ENCODE data around the gene PRODH2. TPM values are rescaled to one million over a fixed set of nuclear protein-coding genes. Genes with fewer than 3 reads are reported as not detected.

The PRODH2 gene
- total and polyA plus RNA-seq, 4 donors, result 56.4 to 156 (median 114) TPM

GRCh38 chr19:35846038-35846668, 33.5 kb upstream of the PRODH2 start:
- WGBS, result 6% methylated on average over 26 of the region's 26 CpGs
- peaks cover 0 to 6% (median 5%) of the 10 kb centered on the region in 4 donors for H3K4me1 ChIP-seq (ENCODE audit: control insufficient read depth in 4 of 4, insufficient read depth in 4 of 4, low read length in 3 of 4)
- no peak for DNase-seq (ENCODE audit: low spot score)
- no peaks in the 10 kb centered on the region for H3K9me3 ChIP-seq (ENCODE audit: control insufficient read depth in 4 of 4, low read length in 3 of 4)
- no peak overlapping the region for H3K9ac ChIP-seq (ENCODE audit: low read depth in 1 of 2, low read length in 2 of 2)
- H3K4me3 ChIP-seq (ENCODE audit: low read depth in 1 of 3, low read length in 3 of 3), result no peak overlapping the region
- H3K27ac ChIP-seq (ENCODE audit: low read depth in 1 of 2, low read length in 2 of 2), result no peak overlapping the region
- TF ChIP-seq RAD21 (IDR thresholded peaks at IDR 0.05) (no peak), HNF4A (conservative IDR thresholded peaks at IDR 0.05) (no peak), CTCF (IDR thresholded peaks at IDR 0.05; ENCODE audit: low read depth, low read length, missing input control) (no peak), TAF1 (conservative IDR thresholded peaks at IDR 0.05) (no peak), ATF3 (IDR thresholded peaks at IDR 0.05) (no peak), HNF4G (IDR thresholded peaks at IDR 0.05) (no peak), MAX (IDR thresholded peaks at IDR 0.05) (no peak), SP1 (IDR thresholded peaks at IDR 0.05) (no peak), GABPA (IDR thresholded peaks at IDR 0.05 in 1 of 2, conservative IDR thresholded peaks at IDR 0.05 in 1 of 2) (no peak), YY1 (IDR thresholded peaks at IDR 0.05) (no peak), FOXA2 (IDR thresholded peaks at IDR 0.05) (no peak), REST (IDR thresholded peaks at IDR 0.05) (no peak), EGR1 (IDR thresholded peaks at IDR 0.05; ENCODE audit: low read depth in 2 of 2) (no peak)
- H3K27me3 ChIP-seq (ENCODE audit: control insufficient read depth in 4 of 4, insufficient read depth in 4 of 4, low read length in 3 of 4), result peaks cover 0 to 11% (median 10%) of the 10 kb centered on the region in 4 donors
- no peaks in the 10 kb centered on the region for H3K36me3 ChIP-seq (ENCODE audit: control insufficient read depth in 4 of 4, insufficient read depth in 3 of 4, low read depth in 1 of 4, low read length in 3 of 4)

GRCh38 chr19:35845215-35846037, 32.8 kb upstream of the PRODH2 start:
- no peak overlapping the region for H3K27ac ChIP-seq (ENCODE audit: low read depth in 1 of 2, low read length in 2 of 2)
- 5% methylated on average over 63 of the region's 63 CpGs for WGBS
- peaks cover 0 to 6% (median 5%) of the 10 kb centered on the region in 4 donors for H3K4me1 ChIP-seq (ENCODE audit: control insufficient read depth in 4 of 4, insufficient read depth in 4 of 4, low read length in 3 of 4)
- DNase-seq (ENCODE audit: low spot score), result no peak
- H3K9me3 ChIP-seq (ENCODE audit: control insufficient read depth in 4 of 4, low read length in 3 of 4), result no peaks in the 10 kb centered on the region
- H3K4me3 ChIP-seq (ENCODE audit: low read depth in 1 of 3, low read length in 3 of 3), result peak overlapping the region in 2 of 3 donors; percentile 10 to 27
- H3K9ac ChIP-seq (ENCODE audit: low read depth in 1 of 2, low read length in 2 of 2), result no peak overlapping the region
- TF ChIP-seq ATF3 (IDR thresholded peaks at IDR 0.05) (no peak), JUND (IDR thresholded peaks at IDR 0.05) (no peak)
- peaks cover 0 to 11% (median 10%) of the 10 kb centered on the region in 4 donors for H3K27me3 ChIP-seq (ENCODE audit: control insufficient read depth in 4 of 4, insufficient read depth in 4 of 4, low read length in 3 of 4)
- no peaks in the 10 kb centered on the region for H3K36me3 ChIP-seq (ENCODE audit: control insufficient read depth in 4 of 4, insufficient read depth in 3 of 4, low read depth in 1 of 4, low read length in 3 of 4)
